Caki2 (cell line): ENCODE measurements around the gene HINT3. TPM values are rescaled to one million over a fixed set of nuclear protein-coding genes. Genes with fewer than 3 reads are reported as not detected.
"Not testable (repeated sequence)": the region's sequence is repeated elsewhere in the genome, so short reads cannot be mapped to it uniquely, and the experiment has no call there.

Source experiments
- DNase-seq: peaks from one replicate; pipeline ENCODE4 v3.0.0-alpha.2; 2015; ENCODE audit warnings: low read depth
- in situ Hi-C: cut with HindIII; loops from 2 replicates; pipeline ENCODE4 v1.10.0; 2016; ENCODE audit warnings: low sequenced_read_pairs, low pct_unique_long_range_greater_than_20kb, mixed read lengths
- total RNA-seq: library from RNA; depleted of rRNA; stranded (reverse); fragments of >200 nt; shearing (Covaris generic); gene quantifications from 2 replicates; pipeline ENCODE4 v1.2.3, GENCODE V29; 2014; ENCODE audit warnings: low replicate concordance; rRNA removed

The HINT3 gene
- 5.5 and 6.6 TPM in 2 replicates for total RNA-seq

- in situ Hi-C loops: no loop called here
- peak; percentile 97 for DNase-seq
Observed at GRCh38 chr6:125956506-125957390, at the start of gene HINT3. HINT3 (plus strand) TSS chr6:125956770; CDS start chr6:125956978, 208 bp downstream.

GRCh38 chr6:125910527-125910926, 46.0 kb upstream of the HINT3 start:
- in situ Hi-C loops: no loop called here
- DNase-seq: no peak

- in situ Hi-C loops, DNase-seq: not testable (repeated sequence)
Observed at GRCh38 chr6:125911051-125911451, 45.5 kb upstream of the HINT3 start.

GRCh38 chr6:125912430-125912829, 44.1 kb upstream of the HINT3 start:
- DNase-seq: not testable (repeated sequence)

GRCh38 chr6:125913145-125913544, 43.4 kb upstream of the HINT3 start:
- DNase-seq: no peak
- in situ Hi-C loops: no loop called here

More at GRCh38 chr6:125912430-125912829, 44.1 kb upstream of the HINT3 start:
- in situ Hi-C loops: not testable (repeated sequence)

- in situ Hi-C loops: no loop called here
- DNase-seq: peak; percentile 80
Observed at GRCh38 chr6:125913864-125914351, 42.7 kb upstream of the HINT3 start.

GRCh38 chr6:125918230-125918629, 38.3 kb upstream of the HINT3 start:
- in situ Hi-C loops: no loop called here
- no peak for DNase-seq

GRCh38 chr6:125918681-125919566, 37.6 kb upstream of the HINT3 start:
- in situ Hi-C loops: no loop called here
- DNase-seq: peak; percentile 92

GRCh38 chr6:125919618-125920017, 37.0 kb upstream of the HINT3 start:
- in situ Hi-C loops: no loop called here

GRCh38 chr6:125922322-125922860, 34.2 kb upstream of the HINT3 start:
- in situ Hi-C loops: no loop called here
- no peak for DNase-seq

More at GRCh38 chr6:125919618-125920017, 37.0 kb upstream of the HINT3 start:
- DNase-seq: no peak

GRCh38 chr6:125923366-125923877, 33.1 kb upstream of the HINT3 start:
- no peak for DNase-seq
- in situ Hi-C loops: no loop called here

GRCh38 chr6:125924169-125924568, 32.4 kb upstream of the HINT3 start:
- in situ Hi-C loops: no loop called here
- DNase-seq: no peak

GRCh38 chr6:125924697-125925358, 31.7 kb upstream of the HINT3 start:
- no peak for DNase-seq
- in situ Hi-C loops: no loop called here

GRCh38 chr6:125926711-125927110, 29.9 kb upstream of the HINT3 start:
- DNase-seq: no peak
- in situ Hi-C loops: no loop called here

- in situ Hi-C loops: no loop called here
- no peak for DNase-seq
Observed at GRCh38 chr6:125927761-125928160, 28.8 kb upstream of the HINT3 start.

- in situ Hi-C loops: no loop called here
Observed at GRCh38 chr6:125930765-125931418, 25.7 kb upstream of the HINT3 start.

GRCh38 chr6:125931733-125932450, 24.7 kb upstream of the HINT3 start:
- in situ Hi-C loops: no loop called here
- DNase-seq: no peak

More at GRCh38 chr6:125930765-125931418, 25.7 kb upstream of the HINT3 start:
- no peak for DNase-seq
